ENCODE data around the gene ABLIM1. TPM values are rescaled to one million over a fixed set of nuclear protein-coding genes. Genes with fewer than 3 reads are reported as not detected.

The ABLIM1 gene
- polyA plus RNA-seq, 5 donors = 38.2 to 68.6 (median 63.6) TPM

DNA sequence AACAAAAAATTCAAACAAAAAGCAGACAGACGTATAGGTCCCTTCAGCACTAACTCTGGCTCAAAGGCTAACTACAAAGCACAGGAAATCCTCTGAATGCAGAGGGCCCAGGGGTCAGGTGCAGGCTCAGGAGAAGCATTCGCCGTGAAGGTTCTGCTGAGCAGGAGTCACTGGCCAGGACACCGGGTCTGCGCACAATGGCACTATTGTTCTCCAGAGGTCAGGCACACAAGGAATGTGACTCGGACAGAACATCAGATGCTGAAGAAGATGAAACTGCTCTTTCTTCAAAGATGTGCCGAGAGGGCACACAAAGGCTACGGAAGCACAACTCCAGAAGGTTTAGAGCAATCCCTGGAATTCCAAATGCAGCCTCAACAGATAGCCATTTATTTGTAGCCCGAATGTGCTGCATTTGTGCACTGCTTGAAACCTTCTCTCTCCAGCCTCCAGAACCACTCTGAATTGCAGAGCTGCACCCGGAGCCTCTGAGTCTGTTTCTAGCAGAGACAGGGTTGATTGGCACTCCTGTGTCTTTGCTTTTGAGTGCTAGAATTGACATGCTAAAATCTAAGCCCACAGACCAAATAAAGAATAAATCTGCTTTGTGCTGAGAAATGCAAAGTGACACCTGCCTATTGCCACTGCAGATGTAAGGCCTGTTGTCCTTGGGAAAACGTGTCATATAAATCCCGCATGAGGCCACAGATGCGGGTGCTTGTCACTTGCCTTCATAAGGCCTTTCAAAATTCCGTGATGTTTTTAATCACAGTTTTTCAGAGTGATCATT lies 168.4 kb downstream of the ABLIM1 start:
- no peak for DNase-seq

DNA sequence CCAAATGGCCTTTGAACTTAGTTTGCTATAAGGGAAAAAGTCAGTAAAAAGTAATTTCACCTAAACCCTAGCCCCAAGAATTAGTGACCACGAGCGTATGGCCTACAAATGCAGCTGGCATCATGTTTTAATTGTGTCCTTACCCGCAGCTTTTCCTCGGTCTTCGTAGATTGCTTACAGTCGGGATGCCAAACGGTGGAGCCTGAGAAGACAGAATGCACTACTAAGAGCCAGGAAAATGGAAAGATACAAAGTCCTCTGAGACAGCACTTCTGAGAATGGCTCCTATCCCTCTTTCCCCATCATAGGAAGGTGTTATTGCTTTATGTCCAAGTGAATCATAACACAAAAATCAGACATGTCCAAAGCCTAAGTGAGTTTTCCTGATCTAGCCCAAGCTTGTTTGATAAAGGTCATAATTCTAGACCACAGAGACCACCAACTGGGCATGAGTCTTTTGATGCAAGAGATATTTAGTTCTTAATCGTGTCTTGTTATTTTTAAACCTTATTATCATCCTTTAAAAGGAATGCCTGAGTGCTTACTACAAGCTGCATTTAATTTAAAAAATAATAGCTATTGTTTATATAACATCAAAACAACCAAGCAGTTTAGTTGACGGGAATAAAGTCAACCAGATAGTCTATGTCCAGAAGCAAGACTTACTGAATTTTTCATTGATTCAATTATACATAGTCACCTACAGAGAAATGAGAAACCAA lies 170.1 kb downstream of the ABLIM1 start:
- no peak for DNase-seq

GRCh38 chr10:114486938-114487814 lies 170.9 kb downstream of the ABLIM1 start:
- no peak for DNase-seq

DNA sequence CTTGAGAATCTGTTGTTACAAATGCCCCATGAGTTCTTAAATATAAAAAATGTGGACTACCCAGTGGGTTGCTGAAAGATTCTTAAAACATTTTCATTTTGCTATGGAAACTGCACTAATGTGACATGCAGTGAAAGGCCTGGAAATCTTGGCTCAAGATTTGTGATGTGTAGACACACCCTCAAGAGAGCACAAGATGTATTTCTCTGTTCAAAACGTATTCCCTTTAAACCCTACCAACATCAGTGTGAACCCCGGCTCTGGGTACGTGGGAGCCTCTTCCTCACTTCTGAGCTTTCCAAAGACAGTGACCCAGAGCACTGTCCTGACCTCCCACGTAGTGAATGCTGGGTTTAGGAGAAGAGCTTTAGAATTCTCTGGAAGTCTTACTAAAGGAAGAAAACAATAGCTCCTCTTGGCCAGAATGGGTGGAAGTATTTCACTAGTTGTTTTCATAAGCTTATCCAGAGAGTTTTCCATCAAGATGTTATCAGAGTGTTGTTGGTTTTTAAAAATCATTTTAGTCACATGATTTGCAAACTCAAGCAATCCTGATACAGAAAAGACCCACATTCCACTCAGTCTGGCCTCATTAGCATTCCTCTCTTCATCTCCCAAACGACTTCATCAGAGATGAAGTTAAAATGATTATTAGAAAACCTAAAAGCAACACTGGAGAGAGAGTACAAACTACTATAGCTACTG lies 172.2 kb downstream of the ABLIM1 start:
- no peak for DNase-seq

DNA sequence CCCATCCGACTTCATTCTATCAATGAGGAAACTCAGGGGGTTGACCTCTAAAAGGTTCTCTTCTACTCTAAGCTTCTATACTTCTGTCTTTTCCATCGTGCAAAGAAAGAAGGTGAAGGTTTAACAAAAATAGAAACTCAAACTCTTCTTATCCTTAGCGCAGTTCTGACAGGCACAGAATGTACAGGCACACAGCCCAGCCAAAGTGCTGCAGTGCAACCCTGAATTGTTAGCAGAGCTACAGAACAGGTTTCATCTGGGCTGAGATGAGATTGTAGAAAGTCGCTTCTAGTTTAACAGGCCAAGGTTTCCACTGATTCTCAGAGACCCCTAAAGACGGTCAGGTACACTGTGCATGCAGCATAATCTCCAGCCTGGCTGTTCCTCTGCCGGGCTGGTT lies 174.5 kb downstream of the ABLIM1 start:
- no peak for DNase-seq

GRCh38 chr10:114482480-114483304 lies 175.4 kb downstream of the ABLIM1 start:
- DNase-seq = peak in 1 of 2 donors; percentile 63

GRCh38 chr10:114481055-114481454 lies 177.0 kb downstream of the ABLIM1 start:
- DNase-seq = no peak

DNA sequence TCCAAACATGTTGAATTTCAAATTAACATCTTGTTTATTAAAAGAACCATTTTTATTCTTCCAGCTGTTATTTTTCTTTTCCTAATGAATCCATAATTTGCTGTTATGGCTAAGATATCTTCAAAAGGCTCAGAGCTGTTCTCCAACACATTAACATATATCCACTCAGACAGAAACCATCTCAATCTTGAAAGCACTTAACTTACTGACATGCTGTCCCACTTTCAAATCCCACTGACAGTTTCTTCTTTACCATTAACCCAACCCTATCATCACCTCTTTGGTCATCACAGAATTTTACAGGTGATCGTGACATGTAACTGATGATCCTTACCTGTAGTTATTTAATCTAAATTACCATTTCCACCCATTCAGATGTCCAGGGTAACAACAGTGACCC lies 178.2 kb downstream of the ABLIM1 start:
- no peak for DNase-seq

DNA sequence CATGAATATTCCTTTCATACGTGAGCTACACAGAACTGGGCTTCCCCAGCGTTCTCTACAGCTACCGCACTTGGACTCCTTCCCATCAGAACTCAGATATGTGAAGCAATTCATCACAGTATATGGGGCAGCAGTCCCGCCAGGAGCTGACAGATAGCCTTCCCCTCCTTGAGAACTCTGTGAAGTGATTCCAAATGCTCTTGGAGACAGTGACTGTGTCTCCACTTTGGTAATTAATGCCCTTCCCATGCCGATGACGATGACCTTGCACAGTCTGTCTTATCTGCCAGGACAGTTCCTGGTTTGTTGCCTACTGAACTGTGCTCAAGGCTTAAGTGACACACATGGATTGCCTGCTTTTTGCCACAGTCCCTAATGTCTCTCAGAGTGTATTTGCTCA lies 178.8 kb downstream of the ABLIM1 start:
- DNase-seq = no peak

GRCh38 chr10:114478281-114478680 lies 179.8 kb downstream of the ABLIM1 start:
- no peak for DNase-seq

GRCh38 chr10:114477285-114477684 lies 180.8 kb downstream of the ABLIM1 start:
- no peak for DNase-seq

- DNase-seq = no peak
These were observed 183.1 kb downstream of the ABLIM1 start for GRCh38 chr10:114474989-114475388.

GRCh38 chr10:114473776-114474175 lies 184.3 kb downstream of the ABLIM1 start:
- DNase-seq = no peak

- no peak for DNase-seq
These were observed 185.2 kb downstream of the ABLIM1 start for GRCh38 chr10:114472877-114473253.

GRCh38 chr10:114471906-114472876 lies 185.9 kb downstream of the ABLIM1 start:
- no peak for DNase-seq

- DNase-seq = peak; percentile 52 to 68
These were observed 186.8 kb downstream of the ABLIM1 start for GRCh38 chr10:114470956-114471905.

DNA sequence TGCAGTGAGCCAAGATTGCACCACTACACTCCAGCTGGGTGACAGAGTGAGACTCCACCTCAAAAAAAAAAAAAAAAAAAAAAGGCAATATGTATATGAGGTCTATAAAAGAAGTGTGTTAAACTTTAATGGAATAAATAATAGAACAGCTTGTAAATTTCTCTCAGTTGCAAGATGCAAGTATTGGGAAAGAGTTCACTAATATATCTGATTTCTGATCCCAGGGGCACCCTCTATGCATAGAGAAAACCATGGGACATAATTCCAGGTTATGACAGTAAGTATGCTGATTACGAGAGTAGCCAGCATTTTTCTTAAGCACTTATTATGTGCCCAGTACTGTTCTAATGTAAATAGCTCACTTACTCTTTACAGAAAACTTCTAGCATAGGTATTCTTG lies 187.7 kb downstream of the ABLIM1 start:
- no peak for DNase-seq

- no peak for DNase-seq
These were observed 199.1 kb downstream of the ABLIM1 start for GRCh38 chr10:114458955-114459354.
